Stimulated activated naive CD8-positive, alpha-beta T cell treated with anti-CD3 and anti-CD28 coated beads, Interleukin-15, Interleukin-2, amounts not matched to agents 100 ng/mL and 50 ng/mL, for 24 hours (primary cell): ENCODE results near the gene CD160.
A peak's percentile ranks its signal among the peaks of the same experiment; 100 is the strongest.
"Not testable (repeated sequence)": the region's sequence is repeated elsewhere in the genome, so short reads cannot be mapped to it uniquely, and the experiment has no call there.

Source experiments
- H3K27ac Mint-ChIP-seq: one replicate; pipeline ENCODE4 v1.8.0; 2021; ENCODE audit warnings: mild to moderate bottlenecking, mixed read lengths
- H3K27me3 Mint-ChIP-seq: one replicate; pipeline ENCODE4 v1.8.0; 2021; ENCODE audit warnings: mixed read lengths
- H3K36me3 Mint-ChIP-seq: one replicate; pipeline ENCODE4 v1.8.0; 2021; ENCODE audit warnings: low read depth, mixed read lengths
- H3K4me1 Mint-ChIP-seq: one replicate; pipeline ENCODE4 v1.8.0; 2021; ENCODE audit warnings: low read depth, mixed read lengths
- H3K4me3 Mint-ChIP-seq: one replicate; pipeline ENCODE4 v1.8.0; 2021; ENCODE audit warnings: mild to moderate bottlenecking, mixed read lengths
- H3K9me3 Mint-ChIP-seq: one replicate; pipeline ENCODE4 v1.8.0; 2021; ENCODE audit warnings: mixed read lengths

Gene CD160

DNA sequence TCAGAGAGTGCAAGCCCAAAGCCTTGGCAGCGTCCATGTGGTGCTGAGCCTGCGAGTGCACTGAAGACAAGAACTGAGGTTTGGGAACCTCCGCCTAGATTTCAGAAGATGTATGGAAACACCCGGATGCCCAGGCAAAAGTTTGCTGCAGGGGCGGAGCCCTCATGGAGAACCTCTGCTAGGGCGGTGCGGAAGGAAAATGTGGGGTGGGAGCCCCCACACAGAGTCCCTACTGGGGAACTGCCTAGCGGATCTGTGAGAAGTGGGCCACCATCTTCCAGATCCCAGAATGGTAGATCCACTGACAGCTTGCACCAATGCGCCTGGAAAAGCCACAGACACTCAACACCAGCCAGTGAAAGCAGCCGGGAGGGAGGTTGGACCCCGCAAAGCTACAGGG is 42.2 kb downstream of the CD160 start:
- peaks cover 63% of the 10 kb centered on the region for H3K36me3 Mint-ChIP-seq
- H3K27me3 Mint-ChIP-seq, H3K27ac Mint-ChIP-seq, H3K4me3 Mint-ChIP-seq, H3K9me3 Mint-ChIP-seq: not testable (repeated sequence)
- H3K4me1 Mint-ChIP-seq = peaks cover 19% of the 10 kb centered on the region

DNA sequence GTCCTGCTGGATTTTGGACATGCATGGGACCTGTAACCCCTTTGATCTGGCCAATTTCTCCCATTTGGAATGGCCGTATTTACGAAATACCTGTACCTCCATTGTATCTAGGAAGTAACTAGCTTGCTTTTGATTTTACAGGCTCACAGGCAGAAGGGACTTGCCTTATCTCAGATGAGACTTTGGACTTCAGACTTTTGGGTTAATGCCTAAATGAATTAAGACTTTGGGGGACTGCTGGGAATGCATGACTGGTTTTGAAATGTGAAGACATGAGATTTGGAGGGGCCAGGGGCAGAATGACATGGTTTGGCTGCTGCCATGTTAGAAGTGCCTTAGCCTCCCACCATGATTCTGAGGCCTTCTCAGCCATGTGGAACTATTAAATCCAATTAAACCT is 42.7 kb downstream of the CD160 start:
- H3K27ac Mint-ChIP-seq, H3K9me3 Mint-ChIP-seq, H3K4me3 Mint-ChIP-seq, H3K27me3 Mint-ChIP-seq: not testable (repeated sequence)
- Mint-ChIP-seq H3K4me1 (peaks cover 19% of the 10 kb centered on the region), H3K36me3 (peaks cover 61% of the 10 kb centered on the region)

DNA sequence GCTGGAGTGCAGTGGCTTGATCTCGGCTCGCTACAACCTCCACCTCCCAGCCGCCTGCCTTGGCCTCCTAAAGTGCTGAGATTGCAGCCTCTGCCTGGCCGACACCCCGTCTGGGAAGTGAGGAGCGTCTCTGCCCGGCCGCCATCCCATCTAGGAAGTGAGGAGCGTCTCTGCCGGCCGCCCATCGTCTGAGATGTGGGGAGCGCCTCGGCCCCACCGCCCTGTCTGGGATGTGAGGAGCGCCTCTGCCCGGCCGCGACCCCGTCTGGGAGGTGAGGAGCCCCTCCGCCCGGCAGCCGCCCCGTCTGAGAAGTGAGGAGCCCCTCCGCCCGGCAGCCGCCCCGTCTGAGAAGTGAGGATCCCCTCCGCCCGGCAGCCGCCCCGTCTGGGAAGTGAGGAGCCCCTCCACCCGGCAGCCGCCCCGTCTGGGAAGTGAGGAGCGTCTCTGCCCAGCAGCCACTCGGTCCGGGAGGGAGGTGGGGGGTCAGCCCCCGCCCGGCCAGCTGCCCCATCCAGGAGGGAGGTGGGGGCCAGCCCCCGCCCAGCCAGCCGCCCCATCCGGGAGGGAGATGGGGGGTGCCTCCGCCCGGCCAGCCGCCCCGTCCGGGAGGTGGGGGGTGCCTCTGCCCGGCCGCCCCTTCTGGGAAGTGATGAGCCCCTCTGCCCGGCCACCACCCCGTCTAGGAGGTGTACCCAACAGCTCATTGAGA is 45.1 kb downstream of the CD160 start:
- not testable (repeated sequence) for H3K4me3 Mint-ChIP-seq, H3K27me3 Mint-ChIP-seq, H3K9me3 Mint-ChIP-seq, H3K27ac Mint-ChIP-seq
- Mint-ChIP-seq H3K4me1 (peaks cover 10% of the 10 kb centered on the region), H3K36me3 (peaks cover 51% of the 10 kb centered on the region)

DNA sequence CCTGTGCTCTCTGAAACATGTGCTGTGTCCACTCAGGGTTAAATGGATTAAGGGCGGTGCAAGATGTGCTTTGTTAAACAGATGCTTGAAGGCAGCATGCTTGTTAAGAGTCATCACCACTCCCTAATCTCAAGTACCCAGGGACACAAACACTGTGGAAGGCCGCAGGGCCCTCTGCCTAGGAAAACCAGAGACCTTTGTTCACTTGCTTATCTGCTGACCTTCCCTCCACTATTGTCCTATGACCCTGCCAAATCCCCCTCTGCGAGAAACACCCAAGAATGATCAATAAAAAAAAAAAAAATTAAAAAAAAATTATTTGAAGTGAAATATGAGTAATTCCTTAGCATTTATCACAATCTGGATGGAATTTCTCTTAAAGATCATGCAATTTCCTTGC is 45.8 kb downstream of the CD160 start:
- H3K4me1 Mint-ChIP-seq = peaks cover 10% of the 10 kb centered on the region
- not testable (repeated sequence) for H3K4me3 Mint-ChIP-seq, H3K9me3 Mint-ChIP-seq, H3K27me3 Mint-ChIP-seq, H3K27ac Mint-ChIP-seq
- peaks cover 45% of the 10 kb centered on the region for H3K36me3 Mint-ChIP-seq

DNA sequence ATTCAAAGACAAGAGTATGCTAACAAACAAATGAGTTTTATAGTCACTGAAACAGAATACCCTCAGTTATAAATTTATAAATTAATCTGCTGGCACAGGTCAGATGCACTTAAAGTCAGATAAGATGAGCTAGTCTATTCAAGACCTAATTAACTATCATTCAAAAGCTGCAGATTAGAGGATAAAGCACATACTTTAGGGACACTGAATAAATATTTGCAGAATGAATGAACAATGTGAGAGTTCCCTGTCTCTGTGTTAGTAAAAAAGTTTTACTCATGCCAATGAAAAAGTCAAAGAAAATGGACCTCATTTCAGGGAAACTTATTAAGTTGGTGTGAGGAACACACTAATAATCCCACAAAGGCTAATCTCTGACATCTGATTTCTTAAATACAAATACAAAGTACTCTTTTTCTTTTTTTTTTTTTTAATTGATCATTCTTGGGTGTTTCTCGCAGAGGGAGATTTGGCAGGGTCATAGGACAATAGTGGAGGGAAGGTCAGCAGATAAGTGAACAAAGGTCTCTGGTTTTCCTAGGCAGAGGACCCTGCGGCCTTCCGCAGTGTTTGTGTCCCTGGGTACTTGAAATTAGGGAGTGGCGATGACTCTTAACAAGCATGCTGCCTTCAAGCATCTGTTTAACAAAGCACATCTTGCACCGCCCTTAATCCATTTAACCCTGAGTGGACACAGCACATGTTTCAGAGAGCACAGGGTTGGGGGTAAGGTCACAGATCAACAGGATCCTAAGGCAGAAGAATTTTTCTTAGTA is 46.5 kb downstream of the CD160 start:
- not testable (repeated sequence) for H3K4me3 Mint-ChIP-seq, H3K9me3 Mint-ChIP-seq, H3K27ac Mint-ChIP-seq, H3K27me3 Mint-ChIP-seq, H3K4me1 Mint-ChIP-seq
- peaks cover 41% of the 10 kb centered on the region for H3K36me3 Mint-ChIP-seq

DNA sequence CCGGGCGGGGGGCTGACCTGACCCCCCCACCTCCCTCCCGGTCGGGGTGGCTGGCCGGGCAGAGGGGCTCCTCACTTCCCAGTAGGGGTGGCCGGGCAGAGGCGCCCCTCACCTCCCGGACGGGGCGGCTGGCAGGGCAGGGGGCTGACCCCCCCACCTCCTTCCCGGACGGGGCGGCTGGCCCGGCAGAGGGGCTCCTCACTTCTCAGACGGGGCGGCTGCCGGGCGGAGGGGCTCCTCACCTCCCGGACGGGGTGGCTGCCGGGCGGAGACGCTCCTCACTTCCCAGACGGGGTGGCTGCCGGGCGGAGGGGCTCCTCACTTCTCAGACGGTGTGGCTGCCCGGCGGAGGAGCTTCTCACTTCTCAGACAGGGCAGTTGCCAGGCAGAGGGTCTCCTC is 47.6 kb downstream of the CD160 start:
- H3K27me3 Mint-ChIP-seq, H3K27ac Mint-ChIP-seq, H3K4me3 Mint-ChIP-seq, H3K4me1 Mint-ChIP-seq, H3K9me3 Mint-ChIP-seq: not testable (repeated sequence)
- H3K36me3 Mint-ChIP-seq = peaks cover 41% of the 10 kb centered on the region

DNA sequence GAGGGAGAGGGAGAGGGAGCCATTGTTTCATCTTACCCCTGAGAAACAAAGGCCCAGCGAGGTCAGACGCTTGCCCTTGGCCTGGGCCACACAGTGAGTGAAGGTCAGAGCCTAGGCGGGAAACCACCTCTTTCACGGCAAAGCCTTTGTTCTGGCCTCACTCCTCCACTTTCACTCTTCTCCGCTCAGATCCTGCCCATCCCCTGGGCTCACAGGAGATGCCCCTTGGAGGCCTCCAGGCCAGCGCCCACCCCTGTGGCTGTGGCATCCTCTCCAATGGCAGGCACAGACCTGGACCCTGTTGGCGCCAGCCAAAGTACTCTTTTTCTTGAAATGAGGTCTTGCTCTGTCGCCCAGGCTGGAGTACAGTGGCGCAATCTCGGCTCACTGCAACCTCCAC is 48.7 kb downstream of the CD160 start:
- H3K27ac Mint-ChIP-seq, H3K27me3 Mint-ChIP-seq, H3K9me3 Mint-ChIP-seq, H3K4me3 Mint-ChIP-seq: not testable (repeated sequence)
- Mint-ChIP-seq H3K4me1 (peaks cover 15% of the 10 kb centered on the region), H3K36me3 (peaks cover 41% of the 10 kb centered on the region)

DNA sequence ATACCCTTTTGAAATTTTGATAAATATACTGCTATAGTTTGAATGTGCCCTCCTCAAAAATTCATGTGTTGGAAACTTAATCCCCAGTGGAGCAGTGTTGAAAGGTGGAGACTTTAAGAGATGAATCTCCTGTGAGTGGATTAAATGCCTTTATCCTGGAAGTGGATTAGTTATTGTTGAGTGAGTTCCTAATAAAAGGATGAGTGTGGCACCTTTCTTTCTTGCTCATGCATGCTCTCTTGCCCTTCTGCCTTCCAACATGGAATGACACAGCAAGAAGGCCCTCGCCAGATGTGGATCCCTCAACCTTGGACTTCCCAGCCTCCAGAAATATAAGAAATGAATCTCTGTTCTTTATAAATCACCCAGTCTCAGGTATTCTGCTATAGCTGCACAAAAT is 51.8 kb downstream of the CD160 start:
- no peak overlapping the region for H3K27ac Mint-ChIP-seq
- H3K9me3 Mint-ChIP-seq = no peaks in the 10 kb centered on the region
- peaks cover 38% of the 10 kb centered on the region for H3K36me3 Mint-ChIP-seq
- no peak overlapping the region for H3K4me3 Mint-ChIP-seq
- H3K4me1 Mint-ChIP-seq = peaks cover 30% of the 10 kb centered on the region
- H3K27me3 Mint-ChIP-seq = no peaks in the 10 kb centered on the region

DNA sequence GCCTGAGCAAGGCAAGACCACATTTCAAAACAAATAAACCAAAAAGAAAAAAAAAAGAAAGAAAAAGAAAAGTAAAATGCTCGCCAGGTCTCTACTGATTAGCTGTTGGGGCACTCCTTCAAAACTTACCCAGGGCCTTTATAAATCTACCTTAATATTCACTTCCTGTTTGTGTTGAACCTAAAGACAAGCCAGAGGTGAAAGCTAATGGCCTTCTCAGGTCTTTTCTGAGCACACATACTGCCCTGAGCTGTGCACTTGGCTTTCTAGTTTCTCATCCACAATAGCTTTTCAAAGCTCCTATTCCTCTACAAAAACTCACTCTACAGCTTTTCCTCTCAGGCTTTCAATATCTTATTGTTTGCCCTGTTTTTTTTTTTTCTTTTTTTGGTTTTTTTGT is 54.1 kb downstream of the CD160 start:
- Mint-ChIP-seq H3K9me3 (no peaks in the 10 kb centered on the region), H3K27ac (peak overlapping the region; percentile 77), H3K36me3 (peaks cover 38% of the 10 kb centered on the region), H3K4me1 (peaks cover 30% of the 10 kb centered on the region), H3K27me3 (no peaks in the 10 kb centered on the region), H3K4me3 (no peak overlapping the region)

DNA sequence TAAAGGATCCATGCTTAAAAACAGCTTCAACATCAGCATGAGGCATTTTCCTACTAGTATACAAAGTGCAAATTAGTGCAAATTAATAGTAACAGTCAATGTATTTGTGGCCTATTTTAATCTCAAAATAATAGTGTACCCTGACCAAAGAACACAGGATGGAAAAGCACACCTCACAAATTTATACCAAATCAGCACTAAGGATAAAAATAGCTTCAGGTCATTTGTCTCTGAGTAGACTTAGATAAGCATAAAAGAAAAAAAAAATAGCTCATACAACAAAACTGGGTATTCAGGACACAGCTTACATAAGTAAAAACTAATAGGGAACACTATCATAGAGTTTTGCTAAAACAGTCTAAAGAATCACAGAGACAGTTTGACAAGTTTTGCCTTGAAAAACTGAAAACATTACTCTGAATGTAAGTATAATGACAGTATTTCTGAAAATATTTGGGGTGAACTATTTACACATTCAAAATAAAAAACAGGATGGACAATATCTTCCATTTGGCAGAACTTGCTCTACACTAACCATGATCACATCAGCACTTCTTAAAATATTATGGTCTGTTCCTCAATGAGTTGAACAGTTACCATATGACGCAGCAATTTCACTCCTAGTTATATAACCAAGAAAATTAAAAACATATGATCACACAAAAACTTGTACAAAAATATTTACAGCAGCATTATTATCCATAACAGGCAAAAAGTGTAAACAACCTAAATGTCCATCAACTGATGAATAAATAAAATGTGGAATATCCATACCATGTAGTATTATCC is 58.3 kb downstream of the CD160 start:
- Mint-ChIP-seq H3K27ac (no peak overlapping the region), H3K4me1 (peaks cover 24% of the 10 kb centered on the region), H3K4me3 (no peak overlapping the region), H3K36me3 (peaks cover 27% of the 10 kb centered on the region), H3K27me3 (no peaks in the 10 kb centered on the region), H3K9me3 (no peaks in the 10 kb centered on the region)

DNA sequence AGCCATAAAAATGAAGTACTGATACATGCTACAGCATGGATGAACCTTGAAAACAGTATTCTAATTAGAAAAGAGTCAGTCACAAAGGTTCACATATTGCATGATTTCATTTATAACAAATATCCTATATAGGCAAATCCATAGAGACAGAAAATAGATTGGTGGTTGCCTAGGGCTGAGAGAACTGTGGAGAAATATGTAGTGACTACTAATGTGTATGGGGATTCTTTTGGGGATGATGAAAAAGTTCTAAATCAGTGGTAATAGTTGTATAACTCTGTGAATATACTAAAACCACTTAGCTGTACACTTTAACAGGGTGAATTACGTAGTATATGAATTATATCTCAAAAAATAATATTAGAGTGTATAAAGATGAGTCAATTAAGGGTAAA is 58.8 kb downstream of the CD160 start:
- Mint-ChIP-seq H3K9me3 (no peaks in the 10 kb centered on the region), H3K27ac (no peak overlapping the region), H3K27me3 (no peaks in the 10 kb centered on the region), H3K4me3 (no peak overlapping the region), H3K36me3 (peaks cover 23% of the 10 kb centered on the region), H3K4me1 (peaks cover 21% of the 10 kb centered on the region)

DNA sequence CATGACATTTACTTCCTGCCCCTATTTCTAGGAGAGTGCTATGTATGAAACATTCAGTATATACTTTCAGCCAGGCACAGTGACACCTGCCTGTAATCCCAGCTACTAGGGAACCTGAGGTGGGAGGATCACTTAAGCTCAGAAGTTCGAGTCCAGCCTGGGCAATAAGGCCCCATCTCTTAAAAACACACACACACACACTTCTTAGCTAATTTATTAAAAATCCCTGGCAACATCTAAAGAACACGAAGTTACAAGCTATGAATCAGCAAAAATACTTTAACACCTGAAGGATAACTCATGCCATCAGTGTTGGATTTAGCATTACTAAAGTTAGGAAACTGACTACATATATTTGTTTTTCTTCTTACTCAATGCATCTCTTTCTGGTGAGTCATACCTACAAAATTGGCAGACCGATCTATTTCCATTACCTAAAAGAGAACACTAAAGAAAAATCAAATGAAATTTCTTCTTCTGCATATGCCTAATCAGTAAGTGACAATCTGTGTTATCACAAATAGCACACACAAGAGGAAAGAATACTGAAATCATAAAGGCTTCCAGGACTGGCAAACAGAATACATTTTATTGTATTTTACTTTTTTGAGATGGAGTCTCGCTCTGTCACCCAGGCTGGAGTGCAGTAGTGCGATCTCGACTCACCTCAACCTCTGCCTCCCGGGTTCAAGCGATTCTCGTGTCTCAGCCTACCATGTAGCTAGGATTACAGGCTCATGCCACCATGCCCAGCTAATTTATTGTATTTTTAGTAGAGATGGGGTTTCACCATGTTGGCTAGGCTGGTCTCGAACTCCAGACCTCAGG is 63.2 kb downstream of the CD160 start:
- no peaks in the 10 kb centered on the region for H3K9me3 Mint-ChIP-seq
- H3K27ac Mint-ChIP-seq = no peak overlapping the region
- H3K27me3 Mint-ChIP-seq = no peaks in the 10 kb centered on the region
- peaks cover 37% of the 10 kb centered on the region for H3K36me3 Mint-ChIP-seq
- H3K4me1 Mint-ChIP-seq = peaks cover 30% of the 10 kb centered on the region
- no peak overlapping the region for H3K4me3 Mint-ChIP-seq

DNA sequence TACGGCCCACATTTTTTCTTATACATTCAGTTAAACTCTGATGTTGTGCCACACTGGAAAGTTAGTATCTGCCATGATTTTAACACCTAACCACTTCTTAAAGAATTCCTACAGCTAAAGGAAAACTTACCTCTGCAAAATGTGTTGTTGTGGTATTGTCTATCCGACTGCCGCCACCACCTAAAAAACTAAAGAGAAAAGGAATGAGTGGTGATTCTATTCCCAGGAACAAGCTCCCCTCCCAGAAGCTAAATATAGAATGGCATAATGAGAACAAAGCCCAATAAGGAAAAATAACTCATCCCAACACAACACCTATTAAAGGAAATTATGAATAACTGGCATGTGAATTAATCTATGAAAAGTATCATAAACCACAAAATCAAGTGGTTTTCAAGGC is 65.1 kb downstream of the CD160 start:
- Mint-ChIP-seq H3K36me3 (peaks cover 44% of the 10 kb centered on the region), H3K9me3 (no peaks in the 10 kb centered on the region), H3K27me3 (no peaks in the 10 kb centered on the region), H3K4me1 (peaks cover 34% of the 10 kb centered on the region), H3K27ac (no peak overlapping the region), H3K4me3 (no peak overlapping the region)

DNA sequence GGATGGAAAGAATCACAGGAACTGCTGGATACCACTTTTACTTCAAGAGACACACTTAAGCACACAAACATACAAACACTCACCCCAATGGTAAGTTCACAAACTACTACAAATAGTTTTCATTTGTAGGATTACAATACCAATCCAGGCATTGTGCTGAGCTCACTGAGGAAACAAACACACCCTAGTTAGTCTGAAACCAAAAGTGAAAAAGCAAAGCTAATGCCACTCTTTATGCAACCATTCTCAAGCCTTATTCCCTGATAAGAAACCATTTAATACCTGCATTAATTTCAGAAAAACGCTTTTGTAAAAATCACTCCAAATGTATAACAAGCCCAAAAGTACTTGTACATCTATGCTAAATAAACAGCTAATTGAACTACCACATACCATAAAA is 66.2 kb downstream of the CD160 start:
- Mint-ChIP-seq H3K36me3 (peaks cover 44% of the 10 kb centered on the region), H3K27me3 (no peaks in the 10 kb centered on the region), H3K4me3 (no peak overlapping the region)

DNA sequence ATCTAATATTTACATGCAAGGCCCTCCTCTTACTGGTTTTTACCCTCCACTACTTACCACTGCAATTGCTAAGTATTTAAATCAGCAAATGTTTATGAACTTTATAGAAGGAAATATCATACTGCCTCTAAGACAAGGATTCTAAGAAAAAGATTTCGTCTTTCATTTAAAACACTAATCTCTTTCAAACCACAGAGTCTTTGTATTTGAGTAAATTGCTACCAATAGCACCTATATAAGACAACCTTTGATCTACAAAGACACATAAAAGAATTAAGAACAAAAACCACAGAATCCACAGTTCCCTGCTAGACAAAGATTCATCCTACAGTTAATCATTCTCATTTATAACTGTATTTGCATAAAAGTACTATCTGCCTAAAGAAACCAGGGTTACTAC is 67.0 kb downstream of the CD160 start:
- peak overlapping the region; percentile 52 for H3K27ac Mint-ChIP-seq
- H3K27me3 Mint-ChIP-seq = no peaks in the 10 kb centered on the region
- H3K4me1 Mint-ChIP-seq = peaks cover 34% of the 10 kb centered on the region
- no peak overlapping the region for H3K4me3 Mint-ChIP-seq
- peaks cover 39% of the 10 kb centered on the region for H3K36me3 Mint-ChIP-seq
- H3K9me3 Mint-ChIP-seq = no peaks in the 10 kb centered on the region

More for the DNA sequence above, 66.2 kb downstream of the CD160 start:
- Mint-ChIP-seq H3K4me1 (peaks cover 34% of the 10 kb centered on the region), H3K9me3 (no peaks in the 10 kb centered on the region), H3K27ac (no peak overlapping the region)
